ENCODE measurements around the gene TSHZ1. TPM values are rescaled to one million over a fixed set of nuclear protein-coding genes. Genes with fewer than 3 reads are reported as not detected.
A peak's percentile ranks its signal among the peaks of the same experiment; 100 is the strongest.

The TSHZ1 gene
- total RNA-seq, 4 donors from 2014 or later, result 16.3 to 34.8 (median 29.8) TPM

DNA sequence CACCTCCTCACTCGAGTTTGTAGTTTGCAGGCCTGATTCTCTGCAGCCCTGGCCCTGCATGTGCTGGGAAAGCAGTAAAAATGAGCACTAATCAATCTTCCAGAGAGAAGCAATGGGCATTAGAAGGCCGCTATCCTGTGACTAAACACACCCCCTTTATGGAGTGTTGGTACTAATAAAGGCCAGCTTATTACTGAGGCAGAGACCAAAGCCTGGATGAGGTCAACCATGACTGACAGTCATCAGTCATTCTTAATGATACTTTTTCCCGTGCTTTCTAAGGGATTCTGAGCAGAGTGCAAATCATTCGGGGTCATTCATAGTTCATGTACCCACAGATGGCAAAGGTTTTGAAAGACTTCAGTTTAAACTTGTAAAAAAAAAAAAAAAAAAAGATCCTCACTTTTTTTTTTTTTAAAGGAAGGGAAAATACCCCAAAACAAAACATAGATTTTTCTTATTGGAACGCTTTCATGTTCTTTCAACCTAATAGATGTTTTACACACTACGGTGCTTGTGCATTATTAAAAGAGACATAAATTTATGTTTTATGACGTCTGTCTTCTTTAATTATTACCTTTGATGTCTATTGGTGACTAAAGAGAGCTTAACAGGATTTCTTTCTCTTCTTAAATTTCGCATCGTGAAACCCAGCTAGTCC is 13.2 kb downstream of the TSHZ1 start:
- in situ Hi-C loops (cut with MboI; ENCODE audit: low pct_ligation_motif_present in 1 of 4, low pct_unique_long_range_greater_than_20kb in 1 of 4, low sequenced_read_pairs in 3 of 4), result loop anchor here in 1 of 4 donors (25.0 kb wide), 1 partner anchor 737 kb away; the partner anchor contains the start of gene CNDP2
- intact Hi-C loops (cut with DNase I; ENCODE audit: low total_unique reads), result no loop called here
- WGBS, 2 donors (ENCODE audit: low coverage in 1 of 2), result 63 to 64% methylated on average over 9 of the region's 9 CpGs
- Histone ChIP-seq H3K27me3 (no peaks in the 10 kb centered on the region), H3K27ac (peak overlapping the region; percentile 16 to 88 (median 20)), H3K4me3 (no peak overlapping the region), H3K4me1 (peaks cover 20 to 75% (median 36%) of the 10 kb centered on the region in 4 donors), H3K36me3 (no peaks in the 10 kb centered on the region), H3K9me3 (no peaks in the 10 kb centered on the region)
- TF ChIP-seq POLR2A (IDR thresholded peaks at IDR 0.05) (no peak), EP300 (IDR thresholded peaks at IDR 0.05; ENCODE audit: low read depth) (no peak), POLR2AphosphoS5 (IDR thresholded peaks at IDR 0.05) (no peak)
- TF ChIP-seq, protein P1, sequence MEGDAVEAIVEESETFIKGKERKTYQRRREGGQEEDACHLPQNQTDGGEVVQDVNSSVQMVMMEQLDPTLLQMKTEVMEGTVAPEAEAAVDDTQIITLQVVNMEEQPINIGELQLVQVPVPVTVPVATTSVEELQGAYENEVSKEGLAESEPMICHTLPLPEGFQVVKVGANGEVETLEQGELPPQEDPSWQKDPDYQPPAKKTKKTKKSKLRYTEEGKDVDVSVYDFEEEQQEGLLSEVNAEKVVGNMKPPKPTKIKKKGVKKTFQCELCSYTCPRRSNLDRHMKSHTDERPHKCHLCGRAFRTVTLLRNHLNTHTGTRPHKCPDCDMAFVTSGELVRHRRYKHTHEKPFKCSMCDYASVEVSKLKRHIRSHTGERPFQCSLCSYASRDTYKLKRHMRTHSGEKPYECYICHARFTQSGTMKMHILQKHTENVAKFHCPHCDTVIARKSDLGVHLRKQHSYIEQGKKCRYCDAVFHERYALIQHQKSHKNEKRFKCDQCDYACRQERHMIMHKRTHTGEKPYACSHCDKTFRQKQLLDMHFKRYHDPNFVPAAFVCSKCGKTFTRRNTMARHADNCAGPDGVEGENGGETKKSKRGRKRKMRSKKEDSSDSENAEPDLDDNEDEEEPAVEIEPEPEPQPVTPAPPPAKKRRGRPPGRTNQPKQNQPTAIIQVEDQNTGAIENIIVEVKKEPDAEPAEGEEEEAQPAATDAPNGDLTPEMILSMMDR (IDR thresholded peaks at IDR 0.05), result no peak
- no peak for DNase-seq

DNA sequence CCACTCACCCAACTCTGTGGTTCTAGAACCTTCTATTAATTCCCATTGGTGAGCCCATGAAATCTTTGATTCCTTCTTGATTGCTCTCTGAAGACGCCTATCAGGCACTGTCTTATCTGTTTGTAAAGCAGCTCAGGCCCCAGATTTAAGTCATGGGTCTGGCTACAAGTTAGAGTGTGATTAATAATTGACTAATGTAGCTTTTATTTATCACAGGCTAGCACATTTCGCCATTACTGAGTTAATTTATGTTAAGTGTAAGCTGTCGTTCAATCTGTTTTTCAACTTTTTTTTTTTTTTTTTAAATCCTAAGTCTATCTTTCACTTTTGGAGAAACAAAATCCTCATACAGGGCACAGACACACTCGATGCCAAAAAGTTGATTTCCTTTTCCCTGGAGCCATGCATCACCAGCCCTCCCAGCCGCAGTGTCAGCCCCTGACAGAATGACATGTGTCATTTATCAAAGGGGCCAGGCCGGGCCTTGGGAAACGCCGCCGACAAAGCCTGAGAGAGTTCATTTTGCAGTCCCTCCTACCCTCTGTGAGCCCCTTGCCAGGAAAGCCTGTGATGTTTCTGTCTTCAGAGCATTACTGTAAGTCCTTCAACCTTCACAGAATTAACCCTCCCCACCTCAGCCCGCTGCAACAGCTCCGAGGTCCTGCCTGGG is 15.8 kb downstream of the TSHZ1 start:
- Histone ChIP-seq H3K9me3 (no peaks in the 10 kb centered on the region), H3K27me3 (no peaks in the 10 kb centered on the region), H3K4me1 (peaks cover 17 to 55% (median 24%) of the 10 kb centered on the region in 4 donors), H3K4me3 (peak overlapping the region in 1 of 4 donors; percentile 22), H3K27ac (peak overlapping the region; percentile 10 to 52 (median 28)), H3K36me3 (no peaks in the 10 kb centered on the region)
- 60 to 72% methylated on average over 4 to 11 of the region's 11 CpGs for WGBS, 2 donors (ENCODE audit: low coverage in 1 of 2)
- TF ChIP-seq, protein P1 (IDR thresholded peaks at IDR 0.05), result no peak
- TF ChIP-seq EP300 (IDR thresholded peaks at IDR 0.05; ENCODE audit: low read depth), result no peak
- TF ChIP-seq POLR2A (IDR thresholded peaks at IDR 0.05), result no peak
- no peak for TF ChIP-seq POLR2AphosphoS5 (IDR thresholded peaks at IDR 0.05)
- no peak for DNase-seq
- in situ Hi-C loops (cut with MboI; ENCODE audit: low pct_ligation_motif_present in 1 of 4, low pct_unique_long_range_greater_than_20kb in 1 of 4, low sequenced_read_pairs in 3 of 4), result no loop called here
- intact Hi-C loops (cut with DNase I; ENCODE audit: low total_unique reads), result no loop called here

DNA sequence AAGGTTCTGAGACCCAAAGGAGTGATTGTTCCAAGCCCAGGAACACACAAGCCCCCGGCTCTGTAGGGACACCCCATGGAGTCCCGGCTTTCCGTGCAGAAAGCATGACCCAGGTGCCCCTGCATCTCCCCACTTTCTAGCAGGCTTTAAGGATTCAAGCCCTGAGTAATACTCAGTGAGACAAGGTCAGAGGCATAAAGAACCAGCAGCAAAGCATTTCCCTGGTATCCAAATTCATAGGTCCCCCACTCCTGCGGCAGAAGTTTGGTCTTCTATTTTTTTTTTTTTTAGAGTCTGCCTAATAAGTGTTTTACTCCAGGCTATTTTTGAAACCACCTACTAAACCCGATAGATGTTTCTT is 16.3 kb downstream of the TSHZ1 start:
- WGBS, 2 donors (ENCODE audit: low coverage in 1 of 2), result 67 to 81% methylated on average over 1 to 5 of the region's 5 CpGs
- in situ Hi-C loops (cut with MboI; ENCODE audit: low pct_ligation_motif_present in 1 of 4, low pct_unique_long_range_greater_than_20kb in 1 of 4, low sequenced_read_pairs in 3 of 4) (no loop called here), intact Hi-C loops (cut with DNase I; ENCODE audit: low total_unique reads) (no loop called here)
- Histone ChIP-seq H3K4me3 (peak overlapping the region in 1 of 4 donors; percentile 22), H3K9me3 (no peaks in the 10 kb centered on the region), H3K4me1 (peaks cover 14 to 52% (median 24%) of the 10 kb centered on the region in 4 donors), H3K27ac (peak overlapping the region; percentile 10 to 52 (median 28)), H3K36me3 (no peaks in the 10 kb centered on the region), H3K27me3 (no peaks in the 10 kb centered on the region)
- TF ChIP-seq, protein P1 (IDR thresholded peaks at IDR 0.05), result no peak
- TF ChIP-seq POLR2AphosphoS5 (IDR thresholded peaks at IDR 0.05), result no peak
- no peak for TF ChIP-seq POLR2A (IDR thresholded peaks at IDR 0.05)
- TF ChIP-seq EP300 (IDR thresholded peaks at IDR 0.05; ENCODE audit: low read depth), result no peak
- DNase-seq, result no peak

DNA sequence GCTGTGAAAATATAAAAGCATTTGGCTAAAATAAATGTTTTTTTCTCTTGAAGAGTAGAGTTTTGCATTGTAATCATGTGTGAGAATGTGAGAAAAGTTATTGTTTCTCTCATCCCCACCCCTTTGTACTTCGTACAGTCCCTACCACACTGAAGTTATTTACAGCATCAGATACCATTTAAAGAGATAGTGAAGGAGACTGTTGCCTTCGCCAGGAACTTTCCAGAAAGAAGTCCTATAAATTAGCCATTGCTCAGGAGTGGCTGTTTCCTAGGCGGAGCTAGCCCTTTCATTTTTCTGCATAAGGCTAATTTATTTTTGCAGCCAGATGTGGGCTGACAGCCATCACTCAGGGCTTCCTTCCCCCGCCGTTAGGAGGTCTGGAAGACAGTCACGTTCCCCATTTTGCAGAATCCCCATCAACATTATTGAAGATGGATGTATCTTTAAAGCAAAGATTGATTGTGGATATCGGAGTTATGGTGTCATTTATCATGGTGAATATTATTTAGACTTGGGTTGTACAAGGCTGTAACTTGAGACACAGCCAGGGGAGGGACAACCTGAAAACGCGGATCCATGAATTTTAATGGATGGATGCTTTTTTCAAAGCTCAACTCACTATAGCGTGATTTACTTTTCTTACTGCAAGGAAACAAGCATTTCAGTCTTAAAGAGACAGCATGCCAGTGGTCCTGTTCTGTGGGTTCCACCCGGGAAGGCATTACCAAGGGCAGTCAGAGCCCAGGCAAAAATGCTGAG is 17.1 kb downstream of the TSHZ1 start:
- Histone ChIP-seq H3K27me3 (no peaks in the 10 kb centered on the region), H3K9me3 (no peaks in the 10 kb centered on the region), H3K27ac (peak overlapping the region; percentile 10 to 52 (median 28)), H3K4me3 (peak overlapping the region in 1 of 4 donors; percentile 22), H3K36me3 (no peaks in the 10 kb centered on the region), H3K4me1 (peaks cover 14 to 52% (median 24%) of the 10 kb centered on the region in 4 donors)
- in situ Hi-C loops (cut with MboI; ENCODE audit: low pct_ligation_motif_present in 1 of 4, low pct_unique_long_range_greater_than_20kb in 1 of 4, low sequenced_read_pairs in 3 of 4) (no loop called here), intact Hi-C loops (cut with DNase I; ENCODE audit: low total_unique reads) (no loop called here)
- TF ChIP-seq EP300 (IDR thresholded peaks at IDR 0.05; ENCODE audit: low read depth) (no peak), POLR2A (IDR thresholded peaks at IDR 0.05) (no peak), POLR2AphosphoS5 (IDR thresholded peaks at IDR 0.05) (no peak)
- TF ChIP-seq, protein P1 (IDR thresholded peaks at IDR 0.05), result no peak
- 48 to 57% methylated on average over 6 to 11 of the region's 11 CpGs for WGBS, 2 donors (ENCODE audit: low coverage in 1 of 2)
- no peak for DNase-seq
